ENCODE data around the gene GDF9.
A peak's percentile ranks its signal among the peaks of the same experiment; 100 is the strongest.

Gene GDF9

DNA sequence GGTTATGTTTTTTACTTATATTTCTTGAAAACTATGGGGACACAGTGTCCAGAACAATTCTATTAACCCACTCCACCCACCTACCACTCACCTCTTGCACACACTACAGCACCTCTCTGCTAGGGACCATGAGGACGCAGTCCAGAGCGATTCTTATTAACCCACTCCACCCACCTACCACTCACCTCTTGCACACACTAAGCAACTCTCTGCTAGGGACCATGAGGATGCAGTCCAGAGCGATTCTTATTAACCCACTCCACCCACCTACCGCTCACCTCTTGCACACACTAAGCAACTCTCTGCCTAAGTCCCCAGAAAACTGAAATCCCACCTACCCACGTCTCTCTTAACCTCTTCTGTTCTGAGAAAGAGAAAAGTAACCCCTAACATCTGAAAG lies 33.7 kb downstream of the GDF9 start:
- DNase-seq = no peak

GRCh38 chr5:132831095-132831860 lies 35.0 kb downstream of the GDF9 start:
- no peak for DNase-seq

DNA sequence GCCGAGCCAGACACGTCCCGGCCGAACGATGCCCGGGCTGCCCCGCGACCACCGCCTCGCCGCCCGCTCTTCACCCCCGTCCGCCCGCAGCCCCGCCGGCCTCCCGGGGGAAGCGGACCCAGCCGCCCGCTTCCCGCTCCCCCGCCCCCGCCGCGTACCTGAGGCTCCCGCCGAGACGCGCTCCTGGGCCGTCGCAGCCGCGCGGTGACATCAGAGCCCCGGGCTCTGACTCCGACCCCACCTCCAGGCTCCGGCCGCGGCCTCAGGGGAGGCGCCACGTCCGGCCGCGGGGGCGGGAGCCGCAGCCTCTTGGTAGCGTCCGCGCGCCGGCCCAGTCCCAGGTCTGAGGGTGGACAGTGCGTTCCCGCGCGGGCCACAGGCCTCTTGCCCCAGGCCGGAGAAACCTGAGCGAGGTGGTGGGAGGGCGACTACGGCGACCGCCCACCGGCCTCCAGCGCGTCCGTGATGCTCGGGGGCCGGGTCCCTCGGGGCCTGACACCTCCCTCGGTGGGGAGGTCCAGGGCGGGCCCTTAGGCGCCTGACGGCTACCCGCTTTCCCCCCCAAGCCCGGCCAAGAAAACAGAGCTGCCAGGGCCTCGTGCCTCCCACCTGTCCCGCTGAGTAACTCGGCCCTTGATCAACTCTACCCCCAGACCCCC lies 35.7 kb downstream of the GDF9 start, which contains the start of gene SHROOM1:
TSS of gene SHROOM1 (minus strand) at position 212 of the 659 bp plus-strand sequence. CDS start 4,507 bp downstream, outside the sequence.
- DNase-seq = no peak

DNA sequence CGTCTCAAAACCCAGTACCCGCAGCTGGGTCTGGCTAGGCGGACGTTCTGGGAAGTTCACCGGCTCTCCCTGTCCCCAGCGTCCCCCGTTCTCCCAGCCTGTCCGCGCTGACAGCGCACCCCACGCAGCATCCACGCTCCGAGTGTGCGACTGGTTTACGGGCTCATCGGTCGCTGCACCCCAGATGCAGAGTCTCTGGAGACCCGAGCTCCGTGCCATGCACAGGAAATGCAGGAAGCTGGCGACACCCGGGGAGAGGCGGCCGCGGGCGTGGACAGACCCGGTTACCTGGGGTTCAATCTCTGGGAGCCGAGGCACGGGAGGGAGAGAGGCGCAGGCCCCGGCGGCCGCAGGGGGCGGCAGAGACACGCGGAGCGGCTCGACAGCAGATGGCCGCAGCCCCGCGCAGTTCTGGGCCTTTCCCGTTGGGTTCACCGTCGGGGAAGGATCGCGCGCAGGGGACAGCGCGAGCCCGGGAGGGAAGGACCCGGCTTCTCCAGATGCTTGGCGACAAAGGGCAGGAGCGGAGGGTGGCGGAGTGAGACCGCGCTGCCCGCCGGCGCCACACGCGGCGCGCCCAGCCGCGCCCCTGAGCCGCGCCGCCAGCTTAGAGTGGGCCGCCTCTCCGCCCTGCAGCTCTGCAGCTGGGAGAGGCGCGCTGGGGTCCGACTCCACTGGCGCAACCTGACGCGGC lies 36.4 kb downstream of the GDF9 start:
- DNase-seq = peak; percentile 34 to 58 (median 45)

DNA sequence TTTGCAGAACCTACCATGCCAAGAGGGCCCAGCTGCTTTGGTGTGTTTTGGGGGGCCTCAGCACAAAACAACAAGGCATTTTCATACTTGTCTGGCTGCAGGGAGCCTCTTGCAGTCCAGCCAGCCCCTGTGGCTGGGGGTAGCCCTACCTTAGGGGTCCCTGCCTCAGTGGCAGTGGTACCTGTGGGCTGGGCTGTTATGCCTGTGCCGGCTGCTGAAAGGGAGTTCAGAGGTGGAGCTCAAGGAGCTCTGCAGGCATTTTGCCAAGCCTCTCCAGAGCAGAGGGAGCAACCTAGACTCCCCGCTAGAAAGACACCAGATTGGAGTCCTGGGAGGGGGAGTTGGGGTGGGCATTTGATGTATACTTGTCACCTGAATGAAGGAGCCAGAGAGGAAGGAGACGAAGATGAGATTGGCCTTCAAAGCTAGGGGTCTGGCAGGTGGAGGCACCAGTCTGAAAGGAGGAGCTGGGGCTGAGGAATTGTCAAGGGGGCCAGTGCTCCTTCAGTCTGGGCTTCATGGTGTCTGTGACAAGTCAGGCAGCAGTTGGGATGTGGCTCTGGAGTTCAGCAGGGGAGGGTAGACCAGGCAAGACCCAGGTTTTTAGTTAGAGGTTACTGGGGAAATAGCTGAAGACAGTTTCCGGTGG lies 37.3 kb downstream of the GDF9 start:
- no peak for DNase-seq

- DNase-seq = no peak
Measured at GRCh38 chr5:132827943-132828673, 38.2 kb downstream of the GDF9 start.

GRCh38 chr5:132826424-132827082 lies 39.7 kb downstream of the GDF9 start:
- no peak for DNase-seq

GRCh38 chr5:132825834-132826391 lies 40.4 kb downstream of the GDF9 start:
- DNase-seq = no peak

DNA sequence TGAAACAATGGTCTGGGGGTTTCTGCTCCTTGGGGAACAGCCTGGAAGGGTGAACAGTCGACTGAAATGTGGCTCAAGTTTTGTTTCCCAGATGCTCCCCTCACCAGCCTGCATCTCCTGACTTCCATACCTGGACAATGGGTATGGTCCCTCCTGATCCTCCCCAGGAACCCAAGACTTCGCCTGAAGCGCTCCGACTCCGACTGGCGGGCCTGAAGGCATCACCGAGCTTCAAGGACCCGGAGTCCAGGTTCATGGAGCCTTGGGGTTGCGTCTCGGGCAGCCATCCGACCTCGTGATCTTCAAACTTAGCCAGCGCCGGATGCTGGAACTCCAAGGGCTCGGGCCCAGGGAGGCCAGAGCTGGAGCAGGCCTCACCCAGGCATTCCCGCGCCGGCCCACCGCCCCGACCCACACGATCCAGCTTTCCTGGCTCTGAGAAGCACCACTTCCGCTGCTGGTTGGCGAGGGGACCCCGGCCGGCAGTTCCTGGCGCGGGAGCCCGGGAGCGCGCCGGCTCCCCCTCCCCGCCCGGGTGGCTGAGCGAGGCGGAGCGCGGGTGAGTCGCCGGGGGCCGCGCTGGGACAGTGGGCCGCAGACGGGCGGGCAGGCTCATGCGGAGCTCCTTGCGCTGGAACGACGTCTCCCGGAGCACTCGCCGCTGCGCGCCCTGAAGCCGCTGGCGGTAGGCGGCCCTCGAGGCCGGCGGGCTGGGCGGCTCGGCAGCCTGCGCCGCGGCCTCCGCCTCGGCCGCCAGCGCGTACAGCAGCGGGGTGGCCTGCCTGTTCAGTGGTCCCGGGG lies 41.0 kb downstream of the GDF9 start:
- DNase-seq = no peak

DNA sequence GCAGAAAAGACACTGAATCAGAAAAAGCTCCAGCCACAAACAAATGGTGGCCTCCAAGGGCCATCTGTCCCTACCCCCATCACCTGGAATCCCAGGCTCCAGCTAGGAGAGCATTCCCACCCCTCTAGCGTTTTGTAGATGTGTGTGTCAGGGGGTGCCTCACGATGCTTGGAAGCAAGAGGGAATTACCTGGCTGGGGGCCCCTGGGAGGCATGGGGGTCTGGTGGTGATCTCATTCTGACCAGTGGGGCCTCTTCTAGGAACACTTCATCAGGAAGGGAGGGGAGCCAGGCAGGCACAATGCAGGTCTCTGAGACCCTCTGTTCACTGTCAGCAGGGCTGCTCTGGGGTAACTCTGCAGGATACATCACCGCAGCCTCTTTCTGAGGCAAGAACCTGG lies 41.8 kb downstream of the GDF9 start:
- DNase-seq = no peak

DNA sequence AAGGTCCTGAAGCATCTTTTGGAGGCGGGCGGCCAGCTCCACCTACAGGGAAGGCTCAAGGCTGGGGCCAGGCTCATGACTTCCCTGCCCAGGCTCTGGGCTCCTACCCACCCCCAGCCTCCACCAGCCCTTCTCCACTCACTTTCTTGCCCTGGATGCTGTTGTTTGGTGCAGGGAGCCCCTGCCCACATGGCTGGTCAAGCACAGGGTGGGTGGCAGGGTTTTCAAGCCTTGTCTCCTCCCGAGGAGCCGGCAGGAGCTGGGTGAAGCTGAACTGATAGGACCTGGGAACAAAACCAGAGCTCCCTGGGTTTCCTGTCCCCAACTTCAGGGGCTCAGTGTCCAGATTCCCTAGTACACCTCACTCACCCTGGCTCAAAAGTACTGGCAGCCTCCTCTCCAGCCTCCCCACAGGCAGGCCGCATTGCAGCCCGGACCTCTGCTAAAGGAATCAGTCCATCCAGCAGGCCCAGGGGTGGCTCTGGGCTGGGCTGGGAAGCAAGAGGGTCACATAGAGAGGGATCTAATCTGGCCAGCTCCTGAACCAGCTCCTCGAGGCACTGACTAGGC lies 42.7 kb downstream of the GDF9 start:
- no peak for DNase-seq

- DNase-seq = no peak
Measured at GRCh38 chr5:132822650-132823480, 43.4 kb downstream of the GDF9 start.

DNA sequence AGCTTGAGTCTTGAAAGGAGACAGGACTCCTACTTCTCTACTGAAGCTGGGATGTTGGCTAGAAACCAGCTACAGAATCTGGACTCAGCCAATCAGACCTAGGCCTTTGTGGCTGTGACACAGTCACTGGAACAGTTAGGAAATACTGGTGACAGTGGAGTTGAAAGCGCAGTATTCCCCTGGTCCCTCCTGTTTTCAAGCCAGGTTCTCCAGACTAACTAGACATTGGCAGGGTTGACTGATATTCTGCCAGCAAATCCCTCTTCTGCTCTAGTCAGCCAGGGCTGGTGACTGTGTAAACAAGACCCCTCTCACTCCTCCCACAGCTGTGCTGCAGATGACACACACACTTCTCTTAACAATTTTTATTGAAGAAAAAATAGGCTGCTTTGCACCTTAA lies 44.5 kb downstream of the GDF9 start:
- DNase-seq = no peak

DNA sequence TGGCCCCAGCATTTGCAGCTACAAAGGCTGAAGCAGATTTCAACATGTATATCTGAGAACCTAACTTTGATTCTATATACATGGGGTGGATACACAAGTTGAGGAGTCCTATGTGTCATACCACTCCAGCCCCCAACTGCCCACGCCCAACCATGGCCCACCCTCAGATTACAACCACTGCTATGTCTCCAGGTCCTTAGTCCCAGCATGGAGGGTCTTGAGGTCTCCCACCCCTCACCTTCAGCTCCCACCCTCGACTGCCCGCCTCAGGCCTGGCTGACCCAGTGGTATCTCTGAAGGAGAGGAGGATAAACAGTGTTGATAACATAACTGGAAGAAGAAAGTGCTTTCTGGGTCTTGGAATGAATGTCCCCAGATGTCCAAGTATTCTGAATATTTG lies 44.9 kb downstream of the GDF9 start:
- no peak for DNase-seq

DNA sequence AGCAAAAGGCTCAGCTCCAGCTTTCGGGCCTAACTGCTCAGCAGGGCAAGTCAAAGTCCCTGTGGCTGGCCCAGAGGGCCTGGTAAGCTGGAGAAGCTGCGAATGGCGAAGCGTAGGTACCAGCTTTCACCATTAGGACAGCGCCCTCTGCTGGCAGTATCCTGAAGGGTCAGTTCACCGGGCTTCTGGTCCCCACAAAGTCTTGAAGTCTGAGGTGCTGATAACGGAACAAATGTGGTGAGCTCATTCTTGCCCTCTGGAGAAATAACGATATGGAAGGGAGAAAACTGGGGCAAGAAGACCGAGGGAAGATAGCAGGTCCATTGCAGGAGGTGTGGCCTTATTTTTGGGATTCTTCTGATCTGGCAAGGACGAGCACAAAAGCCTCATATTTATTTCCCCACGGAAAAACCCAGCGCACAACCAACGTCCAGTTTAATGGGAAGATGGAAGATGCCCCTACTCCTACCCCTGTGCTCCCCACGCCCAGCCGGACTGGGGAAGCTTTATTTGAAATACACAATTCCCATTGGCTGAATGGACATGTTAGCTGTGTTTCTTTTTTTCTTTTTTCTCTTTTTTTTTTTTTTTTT lies 46.0 kb downstream of the GDF9 start:
- peak; percentile 65 to 87 (median 76) for DNase-seq

GRCh38 chr5:132819468-132819867 lies 46.8 kb downstream of the GDF9 start:
- DNase-seq = no peak

- DNase-seq = no peak
Measured at GRCh38 chr5:132817011-132817410, 49.3 kb downstream of the GDF9 start.

DNA sequence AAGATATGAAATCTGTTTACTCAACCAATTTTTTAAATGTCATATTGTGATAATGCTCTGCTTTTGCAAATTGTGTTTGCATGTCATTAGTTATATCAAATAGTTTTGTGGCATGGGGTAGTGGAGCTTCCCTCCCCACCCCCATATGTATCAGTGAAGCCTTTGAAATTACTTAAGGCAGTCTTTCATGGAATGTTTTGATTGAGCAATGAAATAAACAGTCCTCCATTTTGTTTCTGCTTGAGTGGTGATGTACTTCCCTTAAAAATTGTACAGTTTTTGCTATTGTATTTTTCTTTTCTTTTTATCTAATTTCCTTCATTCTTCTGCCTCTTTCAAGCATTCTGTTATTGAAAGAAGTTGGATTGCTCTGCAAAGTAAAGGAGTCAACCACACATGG lies 49.7 kb downstream of the GDF9 start:
- no peak for DNase-seq

GRCh38 chr5:132816083-132816482 lies 50.2 kb downstream of the GDF9 start:
- no peak for DNase-seq

Measured in activated CD4-positive, CD25-positive, alpha-beta regulatory T cell (primary cell).